ENCODE results near the gene TENM4.

TENM4 gene

GRCh38 chr11:79382301-79383050, 58.4 kb downstream of the TENM4 start:
- Mint-ChIP-seq H3K36me3 (ENCODE audit: insufficient read depth) (no peaks in the 10 kb centered on the region), H3K27me3 (no peaks in the 10 kb centered on the region), H3K9me3 (peaks cover 4 to 7% of the 10 kb centered on the region in 2 donors), H3K27ac (no peak overlapping the region), H3K4me3 (no peak overlapping the region), H3K4me1 (ENCODE audit: low read depth in 2 of 2) (no peaks in the 10 kb centered on the region)
- ATAC-seq (replicated peaks) (no peak), DNase-seq (no peak)

- DNase-seq (no peak), ATAC-seq (replicated peaks) (no peak)
- H3K4me1 Mint-ChIP-seq (ENCODE audit: low read depth in 2 of 2): no peaks in the 10 kb centered on the region
- no peak overlapping the region for H3K4me3 Mint-ChIP-seq
- no peaks in the 10 kb centered on the region for H3K27me3 Mint-ChIP-seq
- no peak overlapping the region for H3K27ac Mint-ChIP-seq
- no peaks in the 10 kb centered on the region for H3K36me3 Mint-ChIP-seq (ENCODE audit: insufficient read depth)
- peaks cover 6 to 14% of the 10 kb centered on the region in 2 donors for H3K9me3 Mint-ChIP-seq
Observed at GRCh38 chr11:79381036-79381435, 59.8 kb downstream of the TENM4 start.

GRCh38 chr11:79377406-79377805, 63.4 kb downstream of the TENM4 start:
- no peak overlapping the region for H3K27ac Mint-ChIP-seq
- no peak for ATAC-seq (replicated peaks)
- peaks cover 9 to 22% of the 10 kb centered on the region in 2 donors for H3K9me3 Mint-ChIP-seq
- no peak overlapping the region for H3K4me3 Mint-ChIP-seq
- H3K36me3 Mint-ChIP-seq (ENCODE audit: insufficient read depth): no peaks in the 10 kb centered on the region
- H3K4me1 Mint-ChIP-seq (ENCODE audit: low read depth in 2 of 2): no peaks in the 10 kb centered on the region
- DNase-seq: no peak
- no peaks in the 10 kb centered on the region for H3K27me3 Mint-ChIP-seq

GRCh38 chr11:79375818-79376550, 64.8 kb downstream of the TENM4 start:
- DNase-seq (no peak), ATAC-seq (replicated peaks) (no peak)
- H3K36me3 Mint-ChIP-seq (ENCODE audit: insufficient read depth): no peaks in the 10 kb centered on the region
- peaks cover 9 to 22% of the 10 kb centered on the region in 2 donors for H3K9me3 Mint-ChIP-seq
- no peaks in the 10 kb centered on the region for H3K27me3 Mint-ChIP-seq
- H3K27ac Mint-ChIP-seq: no peak overlapping the region
- H3K4me1 Mint-ChIP-seq (ENCODE audit: low read depth in 2 of 2): no peaks in the 10 kb centered on the region
- H3K4me3 Mint-ChIP-seq: no peak overlapping the region

- Mint-ChIP-seq H3K27me3 (no peaks in the 10 kb centered on the region), H3K4me3 (no peak overlapping the region), H3K4me1 (ENCODE audit: low read depth in 2 of 2) (no peaks in the 10 kb centered on the region), H3K36me3 (ENCODE audit: insufficient read depth) (no peaks in the 10 kb centered on the region), H3K27ac (no peak overlapping the region), H3K9me3 (peaks cover 9 to 22% of the 10 kb centered on the region in 2 donors)
- DNase-seq (no peak), ATAC-seq (replicated peaks) (no peak)
Observed at GRCh38 chr11:79374727-79375126, 66.1 kb downstream of the TENM4 start.

GRCh38 chr11:79371724-79372123, 69.1 kb downstream of the TENM4 start:
- H3K36me3 Mint-ChIP-seq (ENCODE audit: insufficient read depth): no peaks in the 10 kb centered on the region
- no peak for DNase-seq
- H3K27me3 Mint-ChIP-seq: no peaks in the 10 kb centered on the region
- H3K4me1 Mint-ChIP-seq (ENCODE audit: low read depth in 2 of 2): no peaks in the 10 kb centered on the region
- no peak overlapping the region for H3K27ac Mint-ChIP-seq
- no peak for ATAC-seq (replicated peaks)
- no peak overlapping the region for H3K4me3 Mint-ChIP-seq
- H3K9me3 Mint-ChIP-seq: peaks cover 7 to 12% of the 10 kb centered on the region in 2 donors

- no peak for ATAC-seq (replicated peaks)
Observed at GRCh38 chr11:79371152-79371551, 69.7 kb downstream of the TENM4 start.

GRCh38 chr11:79369055-79369454, 71.8 kb downstream of the TENM4 start:
- no peaks in the 10 kb centered on the region for H3K4me1 Mint-ChIP-seq (ENCODE audit: low read depth in 2 of 2)
- no peaks in the 10 kb centered on the region for H3K27me3 Mint-ChIP-seq
- DNase-seq (no peak), ATAC-seq (replicated peaks) (no peak)
- H3K4me3 Mint-ChIP-seq: no peak overlapping the region
- H3K27ac Mint-ChIP-seq: no peak overlapping the region
- H3K9me3 Mint-ChIP-seq: peaks cover 3 to 8% of the 10 kb centered on the region in 2 donors
- no peaks in the 10 kb centered on the region for H3K36me3 Mint-ChIP-seq (ENCODE audit: insufficient read depth)

More at GRCh38 chr11:79371152-79371551, 69.7 kb downstream of the TENM4 start:
- H3K4me1 Mint-ChIP-seq (ENCODE audit: low read depth in 2 of 2): no peaks in the 10 kb centered on the region
- H3K27ac Mint-ChIP-seq: no peak overlapping the region
- peaks cover 6 to 8% of the 10 kb centered on the region in 2 donors for H3K9me3 Mint-ChIP-seq
- no peaks in the 10 kb centered on the region for H3K27me3 Mint-ChIP-seq
- H3K36me3 Mint-ChIP-seq (ENCODE audit: insufficient read depth): no peaks in the 10 kb centered on the region
- no peak overlapping the region for H3K4me3 Mint-ChIP-seq
- DNase-seq: no peak

- Mint-ChIP-seq H3K9me3 (peaks cover 2% of the 10 kb centered on the region in 2 donors), H3K4me1 (ENCODE audit: low read depth in 2 of 2) (no peaks in the 10 kb centered on the region), H3K27me3 (no peaks in the 10 kb centered on the region), H3K27ac (no peak overlapping the region), H3K4me3 (no peak overlapping the region), H3K36me3 (ENCODE audit: insufficient read depth) (no peaks in the 10 kb centered on the region)
- DNase-seq (no peak), ATAC-seq (replicated peaks) (no peak)
Observed at GRCh38 chr11:79367844-79368243, 73.0 kb downstream of the TENM4 start.

- H3K9me3 Mint-ChIP-seq: peaks cover 0 to 2% of the 10 kb centered on the region in 2 donors
- DNase-seq: no peak
- no peaks in the 10 kb centered on the region for H3K36me3 Mint-ChIP-seq (ENCODE audit: insufficient read depth)
- no peaks in the 10 kb centered on the region for H3K4me1 Mint-ChIP-seq (ENCODE audit: low read depth in 2 of 2)
- H3K27ac Mint-ChIP-seq: no peak overlapping the region
- ATAC-seq (replicated peaks): no peak
- no peaks in the 10 kb centered on the region for H3K27me3 Mint-ChIP-seq
- H3K4me3 Mint-ChIP-seq: no peak overlapping the region
Observed at GRCh38 chr11:79366218-79366617, 74.6 kb downstream of the TENM4 start.

GRCh38 chr11:79363861-79364378, 76.9 kb downstream of the TENM4 start:
- no peak overlapping the region for H3K4me3 Mint-ChIP-seq
- peaks cover 0 to 2% of the 10 kb centered on the region in 2 donors for H3K9me3 Mint-ChIP-seq
- H3K4me1 Mint-ChIP-seq (ENCODE audit: low read depth in 2 of 2): no peaks in the 10 kb centered on the region

GRCh38 chr11:79363256-79363655, 77.6 kb downstream of the TENM4 start:
- Mint-ChIP-seq H3K9me3 (peaks cover 0 to 4% of the 10 kb centered on the region in 2 donors), H3K4me3 (no peak overlapping the region), H3K36me3 (ENCODE audit: insufficient read depth) (no peaks in the 10 kb centered on the region), H3K27me3 (no peaks in the 10 kb centered on the region), H3K27ac (no peak overlapping the region), H3K4me1 (ENCODE audit: low read depth in 2 of 2) (no peaks in the 10 kb centered on the region)
- DNase-seq (no peak), ATAC-seq (replicated peaks) (no peak)

More at GRCh38 chr11:79363861-79364378, 76.9 kb downstream of the TENM4 start:
- Mint-ChIP-seq H3K27ac (no peak overlapping the region), H3K36me3 (ENCODE audit: insufficient read depth) (no peaks in the 10 kb centered on the region), H3K27me3 (no peaks in the 10 kb centered on the region)
- DNase-seq: no peak
- ATAC-seq (replicated peaks): no peak

- DNase-seq: no peak
- no peak overlapping the region for H3K4me3 Mint-ChIP-seq
Observed at GRCh38 chr11:79362821-79363220, 78.0 kb downstream of the TENM4 start.

More at GRCh38 chr11:79362821-79363220, 78.0 kb downstream of the TENM4 start:
- no peak overlapping the region for H3K27ac Mint-ChIP-seq
- no peak for ATAC-seq (replicated peaks)
- no peaks in the 10 kb centered on the region for H3K4me1 Mint-ChIP-seq (ENCODE audit: low read depth in 2 of 2)
- no peaks in the 10 kb centered on the region for H3K27me3 Mint-ChIP-seq
- H3K9me3 Mint-ChIP-seq: peaks cover 0 to 4% of the 10 kb centered on the region in 2 donors
- no peaks in the 10 kb centered on the region for H3K36me3 Mint-ChIP-seq (ENCODE audit: insufficient read depth)

Measured in effector memory CD8-positive, alpha-beta T cell (primary cell).